ENCODE data around the gene KRT84.
"Not testable (repeated sequence)": the region's sequence is repeated elsewhere in the genome, so short reads cannot be mapped to it uniquely, and the experiment has no call there.

KRT84 gene

DNA sequence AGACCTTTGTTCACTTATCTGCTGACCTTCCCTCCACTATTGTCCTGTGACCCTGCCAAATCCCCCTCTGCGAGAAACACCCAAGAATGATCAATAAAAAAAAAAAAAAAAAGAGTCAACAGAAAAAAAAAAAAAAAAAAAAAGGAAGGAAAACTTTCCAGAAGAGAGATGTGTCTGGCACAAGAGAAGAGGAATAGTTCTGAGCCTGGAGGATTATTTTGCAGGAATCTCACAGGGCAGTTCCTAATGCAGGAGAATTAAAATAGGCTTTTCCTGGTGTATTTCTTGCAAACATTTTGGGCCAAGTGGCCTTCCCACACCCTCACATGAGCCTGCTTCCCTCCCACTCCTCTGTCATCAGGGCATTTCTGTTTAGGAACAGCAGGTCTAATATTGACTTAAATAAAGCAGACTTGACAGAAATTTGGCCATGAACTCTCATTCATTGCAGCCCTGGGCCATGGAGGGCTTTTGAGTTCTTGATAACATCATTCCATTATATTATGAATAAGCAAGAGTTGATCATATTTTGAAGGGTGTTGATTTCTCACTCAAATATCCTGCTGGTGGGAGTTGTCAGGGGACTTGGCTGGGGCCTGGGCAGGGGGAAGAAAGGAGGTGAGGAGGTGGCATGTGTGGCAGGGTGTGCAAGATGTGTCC, 25.3 kb upstream of the KRT84 start:
- DNase-seq: not testable (repeated sequence)

DNA sequence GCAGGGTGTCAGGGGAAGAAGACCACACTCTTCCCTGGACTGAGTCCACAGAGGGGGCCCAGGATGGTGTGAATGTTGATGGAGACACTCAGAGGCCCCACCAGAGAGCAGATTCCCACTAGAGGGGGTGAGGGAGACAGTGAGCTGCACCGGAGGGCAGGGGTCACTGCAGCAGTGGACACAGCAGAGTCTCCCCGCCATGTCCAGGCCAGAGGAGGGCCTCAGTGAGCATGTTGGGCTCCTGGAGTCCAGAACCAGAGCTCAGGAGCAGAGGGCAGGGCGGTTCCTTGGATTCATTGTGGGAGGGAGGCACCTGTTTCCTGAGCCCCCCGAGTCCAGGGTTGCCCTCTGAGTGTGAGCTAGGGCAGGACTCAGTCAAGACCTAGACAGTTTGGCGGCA, 22.5 kb upstream of the KRT84 start:
- DNase-seq: no peak

DNA sequence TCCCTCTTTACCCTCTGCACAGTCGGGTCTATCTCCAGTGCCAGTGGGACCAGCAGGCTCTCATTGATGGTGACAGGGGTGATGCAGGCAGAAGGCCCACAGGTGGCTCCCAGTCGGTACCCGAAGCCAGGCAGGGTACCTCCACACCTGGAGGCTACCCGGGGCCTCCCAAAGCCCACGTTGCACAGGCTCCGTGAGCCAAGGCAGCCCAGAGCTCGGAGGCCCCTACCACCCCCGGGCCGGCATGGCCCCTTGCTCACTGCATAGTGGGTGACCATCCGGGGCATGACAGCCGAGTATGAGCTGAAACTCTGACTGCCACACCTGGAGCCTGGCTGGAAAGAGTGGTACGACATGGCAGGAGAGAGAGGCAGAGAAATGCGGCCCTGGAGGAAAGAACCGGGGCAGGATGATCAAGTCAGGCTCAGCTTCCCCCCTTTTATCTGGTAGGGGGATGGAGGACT, 20.5 kb upstream of the KRT84 start, which contains the start of gene KRT82:
Gene KRT82, minus strand, starts transcription at position 414 of the 464 bp plus-strand sequence. Its CDS starts 58 bp downstream, at position 356.
- no peak for DNase-seq

DNA sequence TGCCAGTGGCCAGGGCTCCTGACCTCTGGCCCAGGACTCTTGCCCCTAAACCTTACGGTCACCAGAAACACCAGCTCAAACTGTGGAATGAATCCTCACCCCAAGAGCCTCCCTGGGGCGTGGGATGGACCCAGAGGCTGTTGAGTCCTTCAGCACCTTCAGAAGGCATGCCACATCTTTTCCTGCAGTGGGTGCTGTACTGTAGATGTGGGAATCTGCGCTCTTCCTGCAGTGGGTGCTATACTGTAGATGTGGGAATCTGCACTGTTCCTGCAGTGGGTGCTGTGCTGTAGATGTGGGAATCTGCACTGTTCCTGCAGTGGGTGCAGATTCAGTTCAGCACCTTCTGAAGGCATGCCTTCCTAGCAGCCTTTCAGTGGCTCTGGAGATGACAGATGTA, 19.5 kb upstream of the KRT84 start:
- DNase-seq: no peak

DNA sequence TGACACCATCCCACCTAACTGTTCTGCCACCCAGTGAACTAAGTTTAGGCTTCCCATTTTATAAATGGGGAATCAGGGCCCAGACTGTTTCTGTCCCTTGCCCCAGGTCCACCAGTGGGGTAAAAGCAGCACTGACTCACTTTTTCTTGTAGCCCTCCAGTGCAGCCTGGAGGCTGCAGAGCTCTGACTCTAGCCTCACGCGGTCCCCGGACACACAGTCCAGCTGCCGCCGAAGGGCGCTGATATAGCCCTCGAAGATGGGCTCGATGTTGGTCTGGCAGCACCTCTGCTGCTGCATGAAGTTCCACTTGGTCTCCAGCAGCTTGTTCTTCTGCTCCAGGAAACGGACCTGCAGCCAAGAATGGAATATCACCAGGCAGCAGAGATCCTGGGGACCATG, 18.1 kb upstream of the KRT84 start:
- no peak for DNase-seq

DNA sequence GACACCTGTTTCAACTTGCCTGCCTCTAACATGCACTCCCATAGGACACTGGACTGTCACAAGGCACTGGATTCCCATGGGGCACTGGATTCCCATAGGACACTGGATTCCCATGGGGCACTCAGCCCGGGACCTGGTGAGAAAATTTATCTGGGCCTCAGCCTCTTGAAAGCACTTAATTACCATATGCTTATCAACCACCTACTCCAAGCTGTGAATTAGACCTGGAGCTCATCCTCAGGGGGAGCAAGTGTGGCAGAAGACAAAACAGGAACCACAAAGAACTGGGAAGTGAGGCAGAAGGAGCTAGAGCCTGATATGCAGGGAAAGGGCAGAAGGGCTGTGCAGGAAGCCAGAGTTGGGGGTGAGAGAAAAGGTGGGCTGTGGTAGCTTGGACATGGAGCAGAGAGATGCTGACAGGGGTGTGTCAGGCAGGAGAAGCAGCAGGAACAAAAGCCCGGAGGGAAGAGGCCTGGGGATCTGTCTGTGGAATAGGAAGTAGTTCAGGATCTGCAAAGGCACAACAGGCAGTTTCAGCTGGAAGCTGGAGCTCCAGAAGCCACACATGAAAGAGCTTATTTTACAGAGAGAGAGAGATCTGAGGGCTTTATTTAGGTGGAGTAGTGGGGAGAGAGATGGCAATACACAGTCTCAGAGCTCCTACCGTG, 17.6 kb upstream of the KRT84 start:
- no peak for DNase-seq

DNA sequence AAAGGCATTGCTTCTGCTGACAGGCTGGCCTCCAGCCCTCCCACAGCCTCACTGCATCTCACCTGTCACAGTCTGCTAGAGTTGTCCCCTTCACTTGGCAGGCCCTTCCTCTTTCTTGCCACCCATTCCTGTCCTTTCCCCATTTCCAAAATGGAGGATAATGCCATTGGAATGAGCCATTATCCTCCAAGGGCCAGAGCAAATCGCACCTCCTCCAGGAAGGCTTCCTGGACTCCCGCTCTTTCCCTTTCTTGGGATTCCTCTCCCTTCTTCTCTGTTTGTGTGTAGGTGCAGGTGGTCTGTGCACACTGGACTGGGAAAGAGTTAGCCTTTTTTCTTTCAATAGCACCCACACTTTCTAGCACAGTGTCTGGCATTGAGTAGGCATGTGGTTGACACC, 16.9 kb upstream of the KRT84 start:
- DNase-seq: no peak

DNA sequence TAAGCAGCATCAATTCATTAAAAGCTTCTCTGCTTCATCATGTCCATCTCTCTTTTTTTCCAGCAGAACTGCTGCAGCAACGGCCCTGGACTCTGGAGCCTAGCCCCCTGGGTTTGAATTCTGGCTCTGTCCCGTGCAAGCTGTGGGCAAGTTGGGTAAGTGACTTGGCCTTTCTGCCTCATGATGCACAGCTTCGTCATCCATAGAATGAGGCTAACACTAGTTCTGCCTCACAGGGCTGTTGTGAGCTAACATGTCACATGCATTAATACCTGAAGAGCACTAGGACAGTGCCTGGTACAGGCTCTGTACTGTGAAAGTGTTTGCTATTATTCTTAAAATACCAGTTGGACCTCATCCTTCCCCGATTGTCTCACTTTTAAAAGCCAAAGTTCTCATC, 16.5 kb upstream of the KRT84 start:
- DNase-seq: no peak

DNA sequence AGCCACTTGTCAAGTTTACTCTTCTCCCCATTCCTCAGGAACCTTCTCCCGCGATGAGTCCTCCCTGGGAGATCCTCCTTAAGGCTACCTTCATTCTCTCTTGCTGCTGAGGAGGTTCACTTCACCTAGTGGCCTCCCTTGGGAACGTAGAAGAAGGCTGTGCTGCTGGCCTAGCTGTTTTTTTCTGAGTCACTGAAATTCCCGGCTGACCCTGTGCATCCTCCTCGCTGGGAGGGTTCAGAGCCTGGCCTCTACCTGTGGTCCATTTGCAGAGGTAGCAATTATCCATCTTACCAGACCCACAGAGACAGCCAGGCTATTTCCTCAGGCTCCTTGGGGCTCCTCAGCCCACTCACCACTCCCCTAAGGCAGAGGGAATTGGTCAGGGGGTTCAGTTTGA, 16.1 kb upstream of the KRT84 start:
- DNase-seq: no peak

DNA sequence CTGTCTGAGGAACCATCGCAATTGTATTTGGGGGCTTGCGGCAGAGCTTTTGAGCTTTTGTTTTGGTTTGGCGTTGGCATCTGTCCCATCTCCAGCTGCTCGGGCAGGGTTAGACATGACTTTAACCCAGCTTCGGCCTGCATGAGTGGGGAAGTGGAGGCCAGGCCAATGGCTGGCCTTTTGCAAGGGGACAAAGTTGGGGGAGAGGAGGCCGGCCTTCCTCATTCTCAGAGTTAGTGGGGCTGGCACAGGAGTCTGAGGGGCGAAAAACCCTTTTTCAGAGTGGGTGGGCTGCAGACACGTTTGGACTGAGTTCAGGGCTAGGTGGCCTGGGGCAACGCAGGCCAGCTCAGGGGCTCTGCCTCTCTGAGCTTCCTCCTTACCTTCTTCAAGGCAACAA, 15.5 kb upstream of the KRT84 start:
- DNase-seq: no peak

DNA sequence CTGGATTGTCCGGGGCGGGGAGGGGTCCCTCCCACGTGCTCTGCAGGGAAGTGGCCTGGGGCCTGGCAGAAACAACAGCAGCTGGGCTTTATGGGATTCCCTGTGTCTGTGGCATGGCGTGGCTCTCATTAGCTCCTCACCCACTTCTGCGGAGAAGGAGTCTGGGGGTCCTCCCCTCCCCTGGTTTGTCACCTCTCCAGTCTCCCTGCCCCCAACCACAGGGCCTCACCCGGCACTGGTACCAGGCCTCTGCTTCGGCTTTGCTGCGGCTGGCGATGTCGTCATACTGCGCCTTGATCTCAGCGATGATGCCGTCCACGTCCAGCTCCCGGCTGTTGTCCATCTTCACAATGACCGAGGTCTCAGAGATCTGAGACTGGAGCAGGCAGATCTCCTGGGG, 14.3 kb upstream of the KRT84 start:
- DNase-seq: no peak

DNA sequence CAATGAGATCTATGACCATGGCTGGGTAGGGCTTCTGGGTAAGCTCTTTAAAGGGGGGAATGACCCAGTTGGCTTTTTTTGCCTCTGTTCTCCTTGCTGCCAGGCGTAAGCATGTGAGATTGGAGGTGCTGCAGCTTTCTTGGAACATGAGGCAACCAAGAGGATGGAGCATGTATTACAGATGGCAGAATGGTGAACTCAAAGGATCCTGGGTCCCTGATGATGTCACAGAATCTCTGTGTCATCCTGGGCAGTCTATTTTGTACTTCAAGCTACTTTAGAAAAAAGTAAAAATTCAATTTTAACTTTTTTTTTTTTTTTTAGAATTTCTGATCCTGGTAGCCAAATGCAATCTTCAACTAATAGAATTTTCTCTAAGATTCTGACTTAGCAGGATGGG, 12.7 kb upstream of the KRT84 start:
- no peak for DNase-seq

DNA sequence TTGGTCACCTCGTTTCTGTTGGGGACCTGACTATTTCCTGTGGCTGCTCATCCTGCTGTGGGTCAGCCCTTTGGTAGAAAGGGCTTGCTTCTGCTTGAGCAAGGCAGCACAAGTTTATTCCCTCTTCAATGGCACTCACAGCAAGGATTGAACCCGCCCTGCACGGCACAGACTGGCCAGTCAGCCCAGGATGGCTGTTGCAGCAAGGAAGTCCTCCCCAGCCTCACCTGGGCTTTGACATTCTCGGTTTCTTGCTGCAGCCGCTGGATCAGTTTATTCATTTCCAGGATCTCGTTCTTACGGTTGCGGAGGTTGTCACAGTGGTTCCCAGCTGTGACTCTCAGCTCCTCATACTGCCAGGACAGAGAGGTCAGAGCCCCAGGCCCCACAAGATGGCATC, 11.2 kb upstream of the KRT84 start:
- DNase-seq: no peak

DNA sequence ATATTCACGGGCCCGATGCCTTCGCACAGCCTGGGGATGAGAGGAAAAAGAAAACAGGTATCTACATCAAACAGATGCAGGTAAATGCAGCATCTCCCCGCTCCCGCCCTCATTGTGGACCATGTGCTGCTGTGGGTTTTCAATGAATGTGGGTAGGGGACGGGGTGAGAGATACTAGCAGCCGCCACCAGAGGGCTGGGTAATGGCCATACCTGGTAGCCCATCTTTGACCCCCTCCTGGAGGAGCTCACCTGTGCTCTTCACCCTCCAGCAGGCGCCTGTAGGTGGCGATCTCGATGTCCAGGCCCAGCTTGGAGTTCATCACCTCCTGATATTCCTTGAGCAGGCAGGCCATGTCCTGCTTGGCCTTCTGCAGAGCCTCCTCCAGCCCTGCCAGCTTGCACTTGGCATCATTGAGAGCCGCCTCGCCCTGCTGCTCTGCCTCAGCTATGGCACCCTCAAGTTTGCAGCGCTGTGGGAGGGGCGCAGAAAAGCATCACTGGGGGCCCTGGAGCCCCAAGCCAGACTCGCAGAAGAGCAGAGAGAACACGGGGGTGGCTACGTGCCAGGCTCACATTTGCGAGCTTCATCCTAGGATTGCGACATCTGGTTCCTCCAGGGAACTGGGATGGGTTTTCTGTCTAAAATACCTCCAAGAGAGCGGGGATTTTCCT, 10.4 kb upstream of the KRT84 start:
- DNase-seq: no peak

DNA sequence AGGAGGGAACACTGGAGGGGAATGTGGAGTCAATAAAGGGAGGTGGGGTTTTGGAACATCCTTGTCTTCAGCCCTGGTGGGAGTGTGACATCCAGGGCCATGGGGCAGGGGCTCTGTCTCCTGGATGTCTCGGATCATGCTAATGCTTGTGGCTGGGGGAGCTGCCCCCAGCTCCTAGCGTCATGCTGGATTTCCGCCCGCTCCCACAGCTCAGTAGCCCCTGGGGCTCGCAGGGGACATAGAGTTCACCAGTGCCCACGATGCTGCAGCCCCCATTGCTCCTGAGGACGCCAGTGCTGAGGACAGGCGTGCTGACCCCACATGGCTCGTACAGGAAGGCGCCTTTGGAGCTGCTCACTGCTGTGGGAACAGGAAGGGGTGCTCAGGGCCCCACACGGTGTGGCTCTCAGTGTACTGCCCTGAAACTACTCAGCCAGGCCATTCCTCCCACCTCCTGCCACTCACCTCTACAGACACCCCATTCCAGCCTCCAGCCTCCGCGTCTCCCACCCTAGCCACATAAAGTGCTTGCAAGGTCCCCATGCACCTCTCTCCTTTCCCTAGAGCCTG, 9.5 kb upstream of the KRT84 start:
- DNase-seq: no peak

DNA sequence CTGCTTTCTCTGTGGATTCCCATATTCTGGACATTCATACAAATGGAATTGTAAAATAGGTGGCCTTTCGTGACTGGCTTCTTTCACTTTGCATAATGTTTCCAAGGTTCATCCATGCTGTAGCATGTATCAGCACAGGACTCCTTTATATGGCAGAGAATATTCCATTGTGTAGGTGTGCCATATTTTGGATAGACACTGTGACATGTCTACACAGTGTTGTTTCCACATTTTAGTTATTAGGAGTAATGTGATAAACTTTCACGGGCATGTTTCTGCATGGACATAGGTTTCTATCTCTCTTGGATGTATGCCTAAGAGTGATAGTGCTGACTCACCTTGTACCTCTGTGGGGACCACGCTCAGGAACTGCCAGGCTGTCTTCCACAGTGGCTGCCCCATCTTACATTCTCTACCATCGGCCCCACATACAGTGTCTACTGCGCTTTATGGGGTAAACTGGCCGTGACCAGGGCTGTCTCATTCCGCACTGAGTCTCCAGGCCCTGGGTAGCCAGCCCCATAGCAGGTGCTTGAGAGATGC, 7.1 kb upstream of the KRT84 start:
- DNase-seq: no peak

DNA sequence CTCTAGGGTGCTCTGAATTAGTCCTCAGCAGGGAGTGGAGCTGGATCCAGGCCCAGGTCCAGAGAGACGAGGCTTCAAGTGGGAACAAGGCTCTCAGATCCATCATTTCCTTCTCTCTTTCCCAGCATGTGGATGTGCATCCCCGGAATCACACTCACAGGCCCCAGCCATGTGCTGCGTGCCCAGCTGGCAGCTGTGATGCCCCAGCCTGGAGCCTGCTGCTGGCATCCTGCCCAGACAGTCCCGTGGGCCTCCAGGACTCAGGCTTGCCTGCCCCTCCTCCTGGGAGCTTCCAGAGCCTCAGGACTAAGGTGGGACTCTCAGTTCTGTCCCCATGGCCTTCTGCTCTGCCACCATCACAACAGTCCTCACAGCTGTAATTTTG, 6.2 kb upstream of the KRT84 start:
- no peak for DNase-seq

DNA sequence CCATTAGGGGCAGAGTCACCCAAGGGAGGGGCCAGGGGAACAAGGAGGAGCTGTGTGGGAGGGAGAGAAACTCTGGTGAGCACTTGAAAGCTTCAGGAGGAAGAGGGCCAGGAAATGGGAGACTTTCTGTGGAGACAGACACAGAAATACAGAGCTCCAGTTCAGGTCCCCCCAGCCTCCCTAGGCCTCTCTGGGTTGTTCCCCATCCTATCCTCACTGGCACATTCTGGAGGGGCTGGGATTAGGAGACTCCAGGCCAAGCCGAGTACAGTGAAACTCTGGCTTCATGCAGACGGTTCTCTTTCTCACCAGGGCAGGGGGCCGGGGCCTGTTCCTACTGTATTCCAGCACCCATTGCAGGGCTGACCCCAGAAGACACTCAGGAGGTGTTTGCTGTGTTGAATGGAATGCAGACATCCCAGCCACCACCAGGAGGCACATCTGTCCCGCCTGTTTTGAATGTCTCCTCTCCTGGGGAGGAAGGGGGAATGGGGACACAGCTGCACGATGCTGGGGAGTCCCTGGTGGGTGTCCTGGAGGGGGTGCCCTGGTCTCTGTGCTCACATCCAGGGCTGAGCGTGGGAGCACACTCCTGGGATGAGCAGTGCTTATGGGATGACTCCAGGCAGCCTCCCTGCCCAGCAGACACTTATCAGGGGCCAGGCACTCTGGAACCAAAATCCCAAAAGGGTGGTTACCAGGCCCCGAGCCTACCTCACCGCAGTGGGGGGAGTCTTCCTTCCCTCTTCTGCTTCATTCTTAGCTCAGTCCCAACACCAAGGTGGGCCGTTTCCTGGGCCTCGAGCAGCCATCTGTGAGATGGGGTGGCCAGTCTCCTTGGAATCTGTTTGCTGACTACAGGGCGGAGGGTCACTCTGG, 5.5 kb upstream of the KRT84 start:
- DNase-seq: no peak

DNA sequence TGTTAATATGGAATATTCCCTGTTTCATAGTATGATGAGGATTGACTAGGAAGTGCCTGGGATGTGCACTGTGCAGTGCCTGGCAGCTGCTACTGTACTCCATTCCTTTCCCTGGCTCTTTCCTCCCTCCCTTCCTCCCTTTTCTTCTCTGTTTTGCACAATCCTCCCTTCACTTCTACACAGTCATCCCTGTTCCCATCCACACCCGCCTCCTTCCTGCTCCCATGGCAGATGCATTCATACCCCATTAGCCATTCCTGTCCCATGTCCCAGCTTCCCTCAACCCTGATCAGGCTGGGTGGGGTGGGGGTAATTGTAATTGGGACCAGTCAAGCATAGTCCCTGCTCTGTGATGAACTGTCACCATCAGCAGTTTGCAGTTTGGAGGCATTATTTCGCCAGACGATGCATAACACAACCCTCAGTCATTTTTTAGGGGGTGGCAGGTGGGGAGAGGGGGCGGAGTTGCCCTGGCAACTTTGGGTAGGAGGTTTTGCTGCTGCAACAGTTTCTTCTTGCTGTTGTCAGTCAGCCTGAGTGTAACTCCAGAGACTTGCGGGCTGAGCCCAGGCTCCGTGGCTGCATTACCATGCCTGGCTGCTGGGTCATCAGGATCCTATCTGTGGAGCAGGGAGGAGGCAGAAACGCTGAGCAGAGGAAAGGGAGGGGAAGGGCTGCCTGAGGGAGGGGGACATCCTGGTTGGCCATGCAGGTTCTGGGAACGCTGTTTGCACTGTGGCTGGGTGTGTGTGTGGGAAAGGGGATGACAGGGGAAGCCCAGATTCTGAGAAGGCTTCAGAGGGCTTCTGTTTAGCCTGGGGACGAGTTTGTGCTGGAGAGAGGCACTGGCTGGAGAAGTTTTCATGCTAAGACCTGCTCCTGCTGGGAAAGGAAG, 4.1 kb upstream of the KRT84 start:
- no peak for DNase-seq

DNA sequence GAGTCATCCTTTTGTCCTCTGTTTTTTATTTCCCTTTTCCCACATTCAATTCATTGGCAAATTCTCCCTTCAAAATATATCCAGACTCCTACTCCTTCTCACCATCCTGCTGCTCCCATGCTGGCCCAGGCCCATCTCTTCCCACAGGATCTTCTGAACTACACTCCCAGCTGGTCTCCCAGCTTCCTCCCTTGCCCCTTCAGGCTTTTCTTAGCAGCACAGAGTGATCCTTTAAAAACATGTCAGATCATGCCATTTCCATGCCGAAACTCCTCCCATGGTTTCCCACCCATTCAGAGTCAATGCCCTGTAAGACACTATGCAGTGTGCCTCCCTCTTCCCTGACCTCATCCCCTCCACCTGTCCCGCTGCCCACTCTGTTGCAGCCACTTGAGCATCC, 2.4 kb upstream of the KRT84 start:
- DNase-seq: no peak

DNA sequence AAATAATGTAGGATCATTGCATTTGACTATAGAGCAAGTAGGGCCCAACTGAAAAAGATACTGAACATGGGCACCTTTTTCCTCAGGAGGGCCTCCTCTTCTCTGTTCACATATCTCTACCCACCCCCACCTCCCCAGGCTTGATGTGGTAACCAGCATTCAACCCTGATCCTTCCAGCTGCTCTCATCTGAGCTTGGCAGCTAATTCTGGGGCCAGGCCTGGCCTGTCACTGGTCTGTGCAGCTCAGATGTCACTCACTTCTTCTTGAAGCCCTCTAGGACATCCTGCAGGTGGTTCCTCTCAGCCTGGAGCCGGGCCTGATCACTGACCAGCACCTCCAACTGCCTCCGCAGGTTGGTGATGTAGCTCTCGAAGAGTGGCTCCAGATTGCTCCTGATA, 2.1 kb downstream of the KRT84 start:
- DNase-seq: no peak

DNA sequence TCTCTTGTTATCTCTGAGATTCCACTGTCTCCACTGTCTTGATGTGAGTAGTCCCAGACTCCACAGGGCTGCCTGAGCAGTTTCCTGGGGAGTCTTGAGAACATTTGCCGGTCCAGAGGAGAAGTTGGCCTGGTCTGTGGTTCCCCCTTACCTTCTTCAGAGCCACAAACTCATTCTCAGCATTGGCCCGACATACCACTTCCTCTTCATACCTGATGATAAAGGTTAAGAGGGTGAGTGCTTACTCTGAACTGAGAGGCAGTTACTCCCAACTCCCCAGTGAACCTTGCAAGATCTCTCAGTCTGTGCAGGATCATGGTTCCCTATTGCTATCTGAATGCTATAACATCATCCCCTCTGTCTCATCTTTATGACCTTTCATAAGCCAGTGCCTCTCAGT, 2.6 kb downstream of the KRT84 start:
- DNase-seq: no peak
